ENCODE measurements around the gene TRIM54. TPM values are rescaled to one million over a fixed set of nuclear protein-coding genes. Genes with fewer than 3 reads are reported as not detected.
"Not testable (repeated sequence)": the region's sequence is repeated elsewhere in the genome, so short reads cannot be mapped to it uniquely, and the experiment has no call there.

The TRIM54 gene
- total RNA-seq, 1 experiment from 2014 or later: 0.51 TPM

DNA sequence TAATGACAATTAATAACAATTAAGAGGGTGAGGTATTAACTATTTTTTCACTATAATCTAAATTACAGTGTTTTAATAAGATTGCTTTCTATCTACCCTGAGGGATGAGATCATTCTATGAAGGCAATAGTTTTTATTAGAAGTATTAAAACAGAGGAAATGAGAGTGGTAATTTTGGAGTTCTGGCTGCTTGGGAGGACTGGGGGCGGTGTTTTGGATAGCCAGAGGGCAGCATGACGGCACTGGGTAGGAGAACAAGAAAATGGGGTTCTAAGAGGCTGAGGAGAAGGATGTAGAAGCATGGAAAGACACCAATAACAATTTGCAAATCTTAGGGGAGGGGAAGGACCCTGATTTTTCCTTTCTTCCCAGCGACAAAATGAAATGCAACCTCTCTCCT, 12.1 kb upstream of the TRIM54 start:
- Histone ChIP-seq H3K79me2 (ENCODE audit: low read length) (no peaks in the 10 kb centered on the region), H2AFZ (ENCODE audit: low read length) (no peak overlapping the region), H3K36me3 (ENCODE audit: low read depth, low read length) (no peaks in the 10 kb centered on the region), H3K9ac (ENCODE audit: low read length) (no peak overlapping the region), H4K20me1 (ENCODE audit: low read length) (no peaks in the 10 kb centered on the region), H3K27me3 (ENCODE audit: low read length) (peaks cover 6% of the 10 kb centered on the region; the same call in 1 of the 2 replicates), H3K4me3 (ENCODE audit: low read length) (no peak overlapping the region), H3F3A (ENCODE audit: low read length, unreplicated experiment) (no peaks in the 10 kb centered on the region), H3K4me2 (ENCODE audit: low read length) (no peak overlapping the region), H3K4me1 (ENCODE audit: insufficient read depth, low read length) (no peaks in the 10 kb centered on the region), H3K27ac (ENCODE audit: low read length) (no peak overlapping the region), H3K9me2 (replicated peaks; ENCODE audit: low read length) (no peaks in the 10 kb centered on the region), H3K9me3 (ENCODE audit: low read length) (no peaks in the 10 kb centered on the region)
- intact Hi-C loops (cut with micrococcal nuclease): no loop called here
- no TSS peak for BruUV-seq (replicated peaks)
- CTCF ChIA-PET: no interaction called here
- no peak for DNase-seq
- TF ChIP-seq EZH2phosphoT487 (IDR thresholded peaks at IDR 0.05; ENCODE audit: borderline replicate concordance, low read length) (no peak), CTCF (conservative IDR thresholded peaks at IDR 0.05; ENCODE audit: low read depth, low read length) (no peak), EZH2 (IDR thresholded peaks at IDR 0.05; ENCODE audit: low read length, unreplicated experiment) (no peak)
- no peak for ATAC-seq
- POLR2A ChIA-PET (ENCODE audit: unreplicated experiment): no interaction called here

DNA sequence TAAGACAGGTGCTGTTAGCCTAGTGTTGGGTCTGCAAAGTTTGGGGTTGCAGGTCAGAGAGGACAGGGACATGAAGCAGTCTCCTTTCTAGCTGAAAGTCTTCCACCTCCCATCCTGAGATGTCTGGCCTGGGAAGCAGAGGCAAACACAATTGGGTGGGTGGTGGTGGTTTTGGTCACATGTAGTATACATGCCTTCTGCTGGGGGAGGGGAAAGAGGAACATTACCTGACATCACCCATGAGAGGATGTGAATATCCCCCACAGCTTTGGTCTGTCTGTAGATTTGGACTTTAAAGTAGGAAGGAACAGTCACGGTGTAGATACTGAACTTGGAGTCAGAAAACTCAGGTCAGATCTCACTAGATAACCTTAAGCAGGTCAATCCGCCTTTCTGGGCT, 11.6 kb upstream of the TRIM54 start:
- no peak for DNase-seq
- Histone ChIP-seq H3K9me3 (ENCODE audit: low read length) (no peaks in the 10 kb centered on the region), H3K79me2 (ENCODE audit: low read length) (no peaks in the 10 kb centered on the region), H4K20me1 (ENCODE audit: low read length) (no peaks in the 10 kb centered on the region), H3F3A (ENCODE audit: low read length, unreplicated experiment) (no peaks in the 10 kb centered on the region), H3K4me1 (ENCODE audit: insufficient read depth, low read length) (no peaks in the 10 kb centered on the region), H3K27ac (ENCODE audit: low read length) (no peak overlapping the region), H3K4me2 (ENCODE audit: low read length) (no peak overlapping the region), H3K9me2 (replicated peaks; ENCODE audit: low read length) (no peaks in the 10 kb centered on the region), H3K36me3 (ENCODE audit: low read depth, low read length) (no peaks in the 10 kb centered on the region), H2AFZ (ENCODE audit: low read length) (no peak overlapping the region), H3K27me3 (ENCODE audit: low read length) (0 out of 2 replicates have a peak, but pooled peaks cover under 1% of the 10 kb centered on the region), H3K9ac (ENCODE audit: low read length) (no peak overlapping the region), H3K4me3 (ENCODE audit: low read length) (no peak overlapping the region)
- BruUV-seq (replicated peaks): no TSS peak
- ChIA-PET POLR2A (ENCODE audit: unreplicated experiment) (interaction anchor here (0.6 kb wide), 1 partner anchor 22 kb away, joined by 3 read pairs; no protein-coding TSS in a partner anchor), CTCF (no interaction called here)
- no peak for TF ChIP-seq CTCF (conservative IDR thresholded peaks at IDR 0.05; ENCODE audit: low read depth, low read length)
- no peak for TF ChIP-seq EZH2 (IDR thresholded peaks at IDR 0.05; ENCODE audit: low read length, unreplicated experiment)
- TF ChIP-seq EZH2phosphoT487 (IDR thresholded peaks at IDR 0.05; ENCODE audit: borderline replicate concordance, low read length): no peak
- no peak for ATAC-seq
- intact Hi-C loops (cut with micrococcal nuclease): no loop called here

- no peaks in the 10 kb centered on the region for H3F3A ChIP-seq (ENCODE audit: low read length, unreplicated experiment)
- H3K36me3 ChIP-seq (ENCODE audit: low read depth, low read length): no peaks in the 10 kb centered on the region
- TF ChIP-seq EZH2phosphoT487 (IDR thresholded peaks at IDR 0.05; ENCODE audit: borderline replicate concordance, low read length) (no peak), EZH2 (IDR thresholded peaks at IDR 0.05; ENCODE audit: low read length, unreplicated experiment) (no peak), CTCF (conservative IDR thresholded peaks at IDR 0.05; ENCODE audit: low read depth, low read length) (no peak)
- no peaks in the 10 kb centered on the region for H3K27me3 ChIP-seq (ENCODE audit: low read length)
- BruUV-seq (replicated peaks): no TSS peak
- DNase-seq: no peak
- no peak overlapping the region for H2AFZ ChIP-seq (ENCODE audit: low read length)
- no peak for ATAC-seq
- no peaks in the 10 kb centered on the region for H3K9me3 ChIP-seq (ENCODE audit: low read length)
- CTCF ChIA-PET: no interaction called here
- H3K4me3 ChIP-seq (ENCODE audit: low read length): no peak overlapping the region
- no peak overlapping the region for H3K9ac ChIP-seq (ENCODE audit: low read length)
- no peak overlapping the region for H3K27ac ChIP-seq (ENCODE audit: low read length)
- POLR2A ChIA-PET (ENCODE audit: unreplicated experiment): interaction anchor here (0.6 kb wide), 1 partner anchor 290 kb away, joined by 5 read pairs; no protein-coding TSS in a partner anchor
- H3K4me2 ChIP-seq (ENCODE audit: low read length): no peak overlapping the region
- no peaks in the 10 kb centered on the region for H3K79me2 ChIP-seq (ENCODE audit: low read length)
- H3K4me1 ChIP-seq (ENCODE audit: insufficient read depth, low read length): no peaks in the 10 kb centered on the region
- intact Hi-C loops (cut with micrococcal nuclease): no loop called here
- H4K20me1 ChIP-seq (ENCODE audit: low read length): no peaks in the 10 kb centered on the region
- no peaks in the 10 kb centered on the region for H3K9me2 ChIP-seq (replicated peaks; ENCODE audit: low read length)
Measured at GRCh38 chr2:27271631-27272340, 10.4 kb upstream of the TRIM54 start.

- H3K9me2 ChIP-seq (replicated peaks; ENCODE audit: low read length); H3F3A ChIP-seq (ENCODE audit: low read length, unreplicated experiment); H2AFZ ChIP-seq (ENCODE audit: low read length); DNase-seq; ATAC-seq; intact Hi-C loops (cut with micrococcal nuclease); BruUV-seq (replicated peaks); H3K4me3 ChIP-seq (ENCODE audit: low read length); H3K79me2 ChIP-seq (ENCODE audit: low read length); H3K9ac ChIP-seq (ENCODE audit: low read length); H3K4me2 ChIP-seq (ENCODE audit: low read length); H3K27me3 ChIP-seq (ENCODE audit: low read length); H3K27ac ChIP-seq (ENCODE audit: low read length); H3K4me1 ChIP-seq (ENCODE audit: insufficient read depth, low read length); CTCF ChIA-PET; H3K9me3 ChIP-seq (ENCODE audit: low read length); H4K20me1 ChIP-seq (ENCODE audit: low read length); H3K36me3 ChIP-seq (ENCODE audit: low read depth, low read length): not testable (repeated sequence)
- POLR2A ChIA-PET (ENCODE audit: unreplicated experiment): interaction anchor here (0.6 kb wide), 1 partner anchor 291 kb away, joined by 5 read pairs; no protein-coding TSS in a partner anchor
Measured at GRCh38 chr2:27272537-27273522, 9.4 kb upstream of the TRIM54 start.

Data from PC-3 (cell line).